PC-3 (cell line): ENCODE measurements around the gene GLTPD2.

Experiments used
- CTCF ChIP-seq: fragments of 300-600 bp; sonication (generic); conservative IDR thresholded peaks from 2 replicates; pipeline ENCODE4 v1.5.1; 2017; ENCODE audit warnings: antibody characterized with exemption, low read depth, mild to moderate bottlenecking, low read length
- EZH2phosphoT487 ChIP-seq: fragments of 300-600 bp; sonication (generic); IDR thresholded peaks from 2 replicates; pipeline ENCODE4 v1.6.1; 2018; ENCODE audit warnings: mild to moderate bottlenecking, antibody characterized with exemption, low read length, borderline replicate concordance

DNA sequence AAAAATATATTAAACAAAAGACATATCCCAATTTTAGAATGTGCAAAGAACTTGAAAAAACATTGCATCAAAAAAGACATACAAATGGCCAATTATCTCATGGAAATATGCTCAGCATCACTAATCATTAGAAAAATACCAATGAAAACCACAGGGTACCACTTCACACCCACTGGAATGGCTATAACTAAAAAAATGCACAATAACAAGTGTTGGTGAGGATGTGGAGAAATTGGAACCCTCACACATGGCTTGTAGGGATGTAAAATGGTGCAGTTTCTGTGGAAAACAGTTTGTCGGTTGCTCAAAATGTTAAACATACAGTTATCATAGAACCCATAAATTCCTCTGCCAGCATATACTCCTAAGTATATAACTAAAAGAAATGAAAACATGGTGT, 6.4 kb downstream of the GLTPD2 start:
- TF ChIP-seq CTCF (no peak), EZH2phosphoT487 (no peak)
